H1 (cell line): ENCODE results near the gene ZNF620. TPM values are rescaled to one million over a fixed set of nuclear protein-coding genes. Genes with fewer than 3 reads are reported as not detected.

Experiments
- ASH2L ChIP-seq: fragments of 200-600, 300-600 bp; sonication (generic); IDR thresholded peaks from one replicate; pipeline ENCODE4 v1.7.1; 2017; ENCODE audit warnings: low read length
- ATF2 ChIP-seq: IDR thresholded peaks from 2 replicates; pipeline ENCODE4 v1.6.1; 2012; ENCODE audit warnings: low read length, inconsistent platforms
- EP300 ChIP-seq, 2 experiments: IDR thresholded peaks; 1 replicate in 1 of 2; 2 replicates in 1 of 2; pipeline ENCODE4 v1.6.1; 2011 to 2012; ENCODE audit warnings: low read depth in 2 of 2, low read length in 2 of 2, mild to moderate bottlenecking in 2 of 2, borderline replicate concordance in 1 of 2, inconsistent platforms in 1 of 2, moderate library complexity in 1 of 2
- FOSL1 ChIP-seq: IDR thresholded peaks from 2 replicates; pipeline ENCODE4 v1.6.1; 2011; ENCODE audit warnings: mild to moderate bottlenecking, low read depth, low read length, moderate library complexity; ENCODE audit not compliant: insufficient read depth
- RXRA ChIP-seq: IDR thresholded peaks from 2 replicates; pipeline ENCODE4 v1.6.1; 2011; ENCODE audit warnings: low read depth, mild to moderate bottlenecking, low read length, moderate library complexity; ENCODE audit not compliant: insufficient read depth
- SP1 ChIP-seq: IDR thresholded peaks from 2 replicates; pipeline ENCODE4 v1.6.1; 2011; ENCODE audit warnings: low read depth, low read length
- polyA plus RNA-seq, 7 experiments: library from polyadenylated mRNA; depleted of rRNA in 3 of 7; stranded (reverse) in 5 of 7; unstranded in 2 of 7; fragments of >200 nt in 5 of 7; fragments of 200-250 nt in 2 of 7; gene quantifications; 1 replicate in 5 of 7; 2 replicates in 1 of 7; 4 replicates in 1 of 7; pipeline versions ENCODE4 v1.2.1 to v1.2.3, GENCODE V29; 2011 to 2013; ENCODE audit warnings: missing spikeins in 2 of 7, mixed read lengths in 2 of 7
- total RNA-seq: library from RNA; stranded (reverse); fragmentation: NEBNext Ultra II Directional; extraction: Animal tissue kit (Norgen Biotek cat#: 25700); gene quantifications from 2 replicates; pipeline ENCODE4 v1.2.1, GENCODE V29; 2021

ZNF620 gene
- total and polyA plus RNA-seq, 2 of the 8 experiments (the other 6 are each of a cell fraction or from before 2014, with no cell fraction given): 5.1 to 20.2 TPM

DNA sequence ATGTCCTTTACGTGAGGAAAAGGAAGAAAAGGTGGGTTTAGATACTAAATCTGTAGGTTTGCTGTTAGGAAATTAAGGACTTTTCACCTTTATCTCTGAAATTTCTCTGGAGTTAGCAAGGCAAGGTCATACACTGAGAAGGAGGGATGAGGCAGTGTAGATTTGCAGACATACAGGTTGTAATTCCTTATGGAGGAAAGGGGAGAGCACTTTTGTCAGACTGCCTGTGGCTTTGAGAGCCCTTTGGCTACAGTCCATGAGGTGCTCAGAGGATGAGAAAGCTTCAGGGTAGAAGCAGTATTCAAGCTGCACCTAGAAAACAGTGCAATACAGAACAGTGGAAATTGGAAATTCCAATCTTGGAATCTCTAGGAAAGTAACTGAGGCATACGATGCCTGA lies 40.4 kb upstream of the ZNF620 start (continued):
- TF ChIP-seq EP300 (IDR thresholded peaks at IDR 0.05; ENCODE audit: borderline replicate concordance in 1 of 2, low read depth in 2 of 2, low read length in 2 of 2) (no peak), SP1 (no peak), ATF2 (no peak), ASH2L (no peak), RXRA (no peak), FOSL1 (no peak)
